Left renal pelvis (tissue), 4 donors: ENCODE results near the gene NOMO2. TPM values are rescaled to one million over a fixed set of nuclear protein-coding genes. Genes with fewer than 3 reads are reported as not detected.
"Not testable (repeated sequence)": the region's sequence is repeated elsewhere in the genome, so short reads cannot be mapped to it uniquely, and the experiment has no call there.

ENCODE experiments used
- DNase-seq, 4 donors: peaks; one replicate each; pipeline ENCODE4 v3.0.0-alpha.2; 2013; ENCODE audit warnings: low read depth in 4 of 4, low spot score in 3 of 4
- polyA plus RNA-seq, 4 donors: library from polyadenylated mRNA; unstranded; fragments of 120-200 nt; gene quantifications; one replicate each; pipeline ENCODE4 v1.2.1, GENCODE V29; 2013; ENCODE audit not compliant: insufficient read length in 4 of 4

NOMO2 gene
- polyA plus RNA-seq = 100 to 1,000 TPM in 1 of 4 donors, 10 to 100 TPM in 3; 76.0 to 110 (median 95.4) TPM

GRCh38 chr16:18561727-18562314 lies at the start of gene NOMO2:
NOMO2 (minus strand) TSS chr16:18562097; CDS start chr16:18562040, 57 bp downstream.
- not testable (repeated sequence) for DNase-seq

- not testable (repeated sequence) for DNase-seq
These were observed 48.4 kb upstream of the NOMO2 start for GRCh38 chr16:18610147-18610803.

DNA sequence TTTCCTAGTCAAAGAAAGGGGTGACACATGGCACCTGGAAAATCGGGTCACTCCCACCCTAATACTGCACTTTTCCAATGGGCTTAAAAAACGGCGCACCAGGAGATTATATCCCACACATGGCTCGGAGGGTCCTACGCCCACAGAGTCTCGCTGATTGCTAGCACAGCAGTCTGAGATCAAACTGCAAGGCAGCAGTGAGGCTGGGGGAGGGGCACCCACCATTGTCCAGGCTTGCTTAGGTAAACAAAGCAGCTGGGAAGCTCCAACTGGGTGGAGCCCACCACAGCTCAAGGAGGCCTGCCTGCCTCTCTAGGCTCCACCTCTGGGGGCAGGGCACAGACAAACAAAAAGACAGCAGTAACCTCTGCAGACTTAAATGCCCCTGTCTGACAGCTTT lies 46.4 kb upstream of the NOMO2 start:
- not testable (repeated sequence) for DNase-seq

DNA sequence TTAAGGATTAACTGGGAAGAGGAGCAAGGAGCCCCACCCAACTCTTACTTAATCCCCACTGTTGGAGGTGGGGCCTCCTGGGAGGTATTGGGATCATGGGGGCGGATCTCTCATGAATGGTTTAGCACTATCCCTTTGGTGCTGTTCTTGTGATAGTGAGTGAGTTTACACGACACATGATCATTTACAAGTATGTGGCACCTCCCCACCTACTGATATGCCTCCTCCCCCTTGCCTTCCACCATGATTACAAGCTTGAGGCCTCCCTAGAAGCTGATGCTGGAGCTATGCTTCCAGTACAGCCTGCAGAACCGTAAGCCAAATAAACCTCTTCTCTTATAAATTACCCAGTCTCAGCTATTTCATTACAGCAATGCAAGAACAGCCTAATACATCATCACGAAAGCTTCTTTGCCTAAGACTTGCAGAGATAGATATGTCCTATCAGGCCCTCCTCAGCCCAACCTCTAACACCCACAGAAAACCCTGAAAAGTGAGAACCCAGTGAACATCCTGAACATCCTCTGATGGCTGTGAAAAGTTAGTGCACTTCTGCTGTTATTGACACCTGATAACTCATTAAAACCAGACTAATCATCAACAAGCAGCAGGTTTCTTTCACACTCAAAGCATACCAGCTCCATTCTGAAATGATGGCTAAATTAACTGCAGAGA lies 41.8 kb upstream of the NOMO2 start:
- DNase-seq = not testable (repeated sequence)

- DNase-seq = not testable (repeated sequence)
These were observed 36.7 kb upstream of the NOMO2 start for GRCh38 chr16:18598582-18598981.

DNA sequence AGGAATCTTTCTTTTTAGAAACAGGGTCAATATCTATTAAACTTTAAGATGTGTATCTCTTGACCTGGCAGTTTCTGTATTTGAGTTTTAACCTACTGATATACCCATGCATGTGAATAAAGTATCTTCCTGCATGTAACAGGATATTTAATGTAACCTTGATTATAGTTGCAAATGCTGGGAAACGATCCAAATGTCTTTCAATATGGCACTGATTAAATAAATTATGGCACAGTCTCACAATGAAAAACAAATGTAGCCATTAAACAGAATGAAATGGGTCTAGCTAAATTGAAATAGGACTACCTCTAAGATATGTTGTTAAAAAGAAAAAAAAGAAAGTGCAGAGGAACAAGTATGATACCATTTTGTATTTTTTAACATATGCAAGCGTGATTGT lies 35.8 kb upstream of the NOMO2 start:
- DNase-seq = not testable (repeated sequence)

- peak in 1 of 4 donors; percentile 5 for DNase-seq
These were observed 35.4 kb upstream of the NOMO2 start for GRCh38 chr16:18597319-18597718.

GRCh38 chr16:18595796-18596195 lies 33.9 kb upstream of the NOMO2 start:
- DNase-seq = not testable (repeated sequence)

- DNase-seq = not testable (repeated sequence)
These were observed 33.0 kb upstream of the NOMO2 start for GRCh38 chr16:18594880-18595279.

- DNase-seq = not testable (repeated sequence)
These were observed 32.0 kb upstream of the NOMO2 start for GRCh38 chr16:18593904-18594303.

- DNase-seq = not testable (repeated sequence)
These were observed 31.1 kb upstream of the NOMO2 start for GRCh38 chr16:18592982-18593381.

- not testable (repeated sequence) for DNase-seq
These were observed 30.0 kb upstream of the NOMO2 start for GRCh38 chr16:18591908-18592307.

GRCh38 chr16:18591441-18591840 lies 29.5 kb upstream of the NOMO2 start:
- DNase-seq = not testable (repeated sequence)

- DNase-seq = not testable (repeated sequence)
These were observed 27.9 kb upstream of the NOMO2 start for GRCh38 chr16:18589806-18590205.

DNA sequence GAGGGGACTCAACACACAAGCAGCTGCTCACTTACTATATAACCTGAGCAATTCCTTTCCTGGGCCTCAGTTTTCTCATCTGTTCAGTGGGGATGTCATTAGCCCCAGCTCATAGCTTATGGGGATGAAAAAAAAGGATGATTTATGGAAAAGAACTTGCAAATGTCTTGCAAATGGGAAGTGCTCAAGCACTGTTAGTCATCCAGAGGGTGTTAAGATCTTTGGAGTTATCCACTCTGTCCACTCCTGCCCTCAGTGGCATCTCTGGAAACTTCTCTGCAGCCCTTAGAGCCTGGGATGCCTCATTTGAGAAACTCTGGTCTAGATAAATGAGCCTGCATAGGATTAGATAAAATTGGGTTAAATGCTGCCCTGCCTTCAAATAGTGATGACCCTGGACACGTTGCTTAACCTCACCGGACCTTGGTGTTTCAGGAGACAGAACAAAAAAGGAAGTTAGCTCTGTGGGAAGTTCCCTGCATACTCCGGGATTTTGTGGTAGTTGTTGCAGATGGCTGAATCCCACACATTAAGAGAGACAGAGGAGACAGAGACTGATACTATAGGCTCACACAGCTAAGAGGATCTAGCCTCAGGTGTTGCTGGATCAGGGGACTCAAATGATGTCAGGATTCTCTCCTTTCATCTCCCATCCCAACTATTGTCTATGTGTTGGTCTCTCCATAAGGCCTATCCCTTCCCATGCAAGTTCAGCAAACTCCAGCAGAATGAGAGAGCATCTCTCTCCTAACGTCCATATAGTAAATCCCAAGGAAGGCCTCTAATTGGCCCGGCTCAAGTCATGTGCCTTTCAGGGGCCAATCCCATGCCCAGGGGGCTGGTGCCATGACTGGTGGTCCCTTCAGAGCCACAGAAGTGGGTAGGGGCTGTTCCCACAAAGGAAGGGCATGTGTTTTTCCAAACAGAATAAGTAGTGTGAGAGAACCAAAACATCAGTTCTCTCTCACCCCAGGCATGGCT lies 25.0 kb upstream of the NOMO2 start:
- DNase-seq = not testable (repeated sequence)

GRCh38 chr16:18585789-18586188 lies 23.9 kb upstream of the NOMO2 start:
- not testable (repeated sequence) for DNase-seq

GRCh38 chr16:18582902-18583301 lies 21.0 kb upstream of the NOMO2 start:
- DNase-seq = no peak

DNA sequence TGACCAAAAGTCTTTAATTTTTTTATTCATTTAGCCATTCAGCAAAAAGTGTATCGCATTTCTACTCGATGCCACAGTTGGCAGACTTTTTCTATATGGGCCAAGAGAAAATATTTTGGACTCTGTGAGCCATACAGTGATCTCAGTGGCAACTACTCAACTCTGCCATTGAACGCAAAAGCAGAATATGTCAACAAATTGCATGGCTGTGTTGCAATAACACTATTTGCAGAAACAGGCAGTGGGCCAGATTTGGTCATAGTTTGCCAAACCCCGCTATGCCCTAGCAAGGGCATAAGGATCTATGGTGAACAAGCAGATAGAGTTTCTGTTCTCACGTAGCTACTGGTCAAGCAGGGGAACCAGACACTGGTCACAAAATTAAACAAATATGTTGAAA lies 18.5 kb upstream of the NOMO2 start:
- DNase-seq = not testable (repeated sequence)

- not testable (repeated sequence) for DNase-seq
These were observed 17.4 kb upstream of the NOMO2 start for GRCh38 chr16:18579261-18579660.

DNA sequence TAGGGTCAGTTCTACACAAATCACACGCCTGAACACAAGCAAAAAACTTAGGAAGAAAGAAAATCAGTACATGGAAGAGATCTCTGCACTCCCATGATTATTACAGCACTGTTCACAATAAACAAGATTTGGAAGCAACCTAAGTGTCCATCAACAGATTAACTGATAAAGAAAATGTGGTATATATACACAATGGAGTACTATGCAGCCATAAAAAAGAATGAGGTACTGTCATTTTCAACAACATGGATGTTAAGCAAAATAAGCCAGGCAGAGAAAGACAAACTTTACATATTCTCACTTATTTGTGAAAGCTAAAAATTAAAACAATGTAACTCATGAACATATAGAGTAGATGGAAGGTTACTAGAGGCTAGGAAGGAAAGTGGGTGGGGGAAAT lies 16.0 kb upstream of the NOMO2 start:
- DNase-seq = not testable (repeated sequence)
